ENCODE results near the gene PODN.

DNA sequence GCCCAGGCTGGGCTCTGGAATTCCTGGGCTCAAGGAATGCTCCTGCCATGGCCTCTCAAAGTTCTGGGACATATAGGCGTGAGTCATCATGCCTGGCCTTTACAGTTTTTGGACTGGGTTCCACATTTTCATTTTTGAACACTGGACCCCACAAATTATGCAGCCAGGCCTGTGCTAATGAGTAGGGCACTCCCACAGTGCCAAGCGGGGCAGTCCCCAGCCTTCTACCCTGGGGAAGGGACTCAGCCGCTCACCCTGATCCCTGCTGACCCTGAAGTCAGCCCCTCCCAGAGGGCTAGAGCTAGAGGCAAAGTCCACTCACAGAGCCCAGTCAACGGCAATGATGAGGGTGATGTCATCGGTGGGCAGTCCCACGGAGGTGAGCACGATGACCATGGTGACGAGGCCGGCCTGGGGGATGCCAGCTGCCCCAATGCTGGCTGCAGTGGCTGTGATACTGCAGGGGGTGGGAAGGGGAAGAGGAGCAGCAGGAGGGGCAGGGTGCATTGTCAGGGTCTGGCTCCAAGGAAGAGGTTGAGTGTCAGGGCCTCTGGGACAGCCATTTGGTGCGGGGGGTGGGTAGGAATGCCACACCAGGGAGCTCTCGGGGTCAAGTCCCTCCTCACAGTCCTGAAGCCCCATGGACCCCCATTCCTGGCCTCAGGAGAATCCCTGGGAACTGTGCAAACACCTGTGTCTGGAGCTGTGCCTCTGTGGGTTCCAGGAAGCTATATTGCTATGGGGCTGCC, 27.6 kb downstream of the PODN start:
- TF ChIP-seq POLR2A (IDR thresholded peaks at IDR 0.05) (no peak), EP300 (IDR thresholded peaks at IDR 0.05) (no peak)
- TF ChIP-seq, protein P1, sequence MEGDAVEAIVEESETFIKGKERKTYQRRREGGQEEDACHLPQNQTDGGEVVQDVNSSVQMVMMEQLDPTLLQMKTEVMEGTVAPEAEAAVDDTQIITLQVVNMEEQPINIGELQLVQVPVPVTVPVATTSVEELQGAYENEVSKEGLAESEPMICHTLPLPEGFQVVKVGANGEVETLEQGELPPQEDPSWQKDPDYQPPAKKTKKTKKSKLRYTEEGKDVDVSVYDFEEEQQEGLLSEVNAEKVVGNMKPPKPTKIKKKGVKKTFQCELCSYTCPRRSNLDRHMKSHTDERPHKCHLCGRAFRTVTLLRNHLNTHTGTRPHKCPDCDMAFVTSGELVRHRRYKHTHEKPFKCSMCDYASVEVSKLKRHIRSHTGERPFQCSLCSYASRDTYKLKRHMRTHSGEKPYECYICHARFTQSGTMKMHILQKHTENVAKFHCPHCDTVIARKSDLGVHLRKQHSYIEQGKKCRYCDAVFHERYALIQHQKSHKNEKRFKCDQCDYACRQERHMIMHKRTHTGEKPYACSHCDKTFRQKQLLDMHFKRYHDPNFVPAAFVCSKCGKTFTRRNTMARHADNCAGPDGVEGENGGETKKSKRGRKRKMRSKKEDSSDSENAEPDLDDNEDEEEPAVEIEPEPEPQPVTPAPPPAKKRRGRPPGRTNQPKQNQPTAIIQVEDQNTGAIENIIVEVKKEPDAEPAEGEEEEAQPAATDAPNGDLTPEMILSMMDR (IDR thresholded peaks at IDR 0.05): no peak

Data from tibial nerve (tissue), 4 donors.